Suprapubic skin (tissue), 4 donors: ENCODE results near the gene KRTAP2-2.

Experiments
- CTCF ChIP-seq, 2 donors: fragments of 200-600 bp in 1 of 2; fragments of 450-650 bp in 1 of 2; sonication (generic) in 1 of 2; IDR thresholded peaks; one replicate each; pipeline ENCODE4 v1.5.1; 2016 to 2019; ENCODE audit warnings: antibody characterized with exemption in 2 of 2, mild to moderate bottlenecking in 1 of 2, moderate library complexity in 1 of 2
- EP300 ChIP-seq: sonication (generic); formaldehyde crosslinking; IDR thresholded peaks from one replicate; pipeline ENCODE4 v1.6.1; 2017; ENCODE audit warnings: antibody characterized with exemption
- POLR2A ChIP-seq, 2 donors: fragments of 450-650 bp; IDR thresholded peaks; one replicate each; pipeline ENCODE4 v1.6.1; 2017; ENCODE audit warnings: antibody characterized with exemption in 2 of 2, mild to moderate bottlenecking in 2 of 2, moderate library complexity in 2 of 2
- POLR2AphosphoS5 ChIP-seq, 3 donors: sonication (generic); formaldehyde crosslinking; IDR thresholded peaks; one replicate each; pipeline ENCODE4 v1.6.1; 2017; ENCODE audit warnings: antibody characterized with exemption in 3 of 3

GRCh38 chr17:41037853-41038350 is 17.1 kb downstream of the KRTAP2-2 start:
- no peak for TF ChIP-seq POLR2A (IDR thresholded peaks at IDR 0.05)
- no peak for TF ChIP-seq POLR2AphosphoS5 (IDR thresholded peaks at IDR 0.05)
- TF ChIP-seq CTCF (IDR thresholded peaks at IDR 0.05), result no peak
- TF ChIP-seq EP300, result no peak
